ENCODE measurements around the gene OGA. TPM values are rescaled to one million over a fixed set of nuclear protein-coding genes. Genes with fewer than 3 reads are reported as not detected.

OGA gene
- total RNA-seq, 1 donor from 2014 or later, result 96.4 TPM

GRCh38 chr10:101816913-101817336, 1.3 kb downstream of the OGA start:
- peak overlapping the region; percentile 95 for H3K4me3 ChIP-seq (ENCODE audit: low read depth, low read length)
- TF ChIP-seq, protein P1, sequence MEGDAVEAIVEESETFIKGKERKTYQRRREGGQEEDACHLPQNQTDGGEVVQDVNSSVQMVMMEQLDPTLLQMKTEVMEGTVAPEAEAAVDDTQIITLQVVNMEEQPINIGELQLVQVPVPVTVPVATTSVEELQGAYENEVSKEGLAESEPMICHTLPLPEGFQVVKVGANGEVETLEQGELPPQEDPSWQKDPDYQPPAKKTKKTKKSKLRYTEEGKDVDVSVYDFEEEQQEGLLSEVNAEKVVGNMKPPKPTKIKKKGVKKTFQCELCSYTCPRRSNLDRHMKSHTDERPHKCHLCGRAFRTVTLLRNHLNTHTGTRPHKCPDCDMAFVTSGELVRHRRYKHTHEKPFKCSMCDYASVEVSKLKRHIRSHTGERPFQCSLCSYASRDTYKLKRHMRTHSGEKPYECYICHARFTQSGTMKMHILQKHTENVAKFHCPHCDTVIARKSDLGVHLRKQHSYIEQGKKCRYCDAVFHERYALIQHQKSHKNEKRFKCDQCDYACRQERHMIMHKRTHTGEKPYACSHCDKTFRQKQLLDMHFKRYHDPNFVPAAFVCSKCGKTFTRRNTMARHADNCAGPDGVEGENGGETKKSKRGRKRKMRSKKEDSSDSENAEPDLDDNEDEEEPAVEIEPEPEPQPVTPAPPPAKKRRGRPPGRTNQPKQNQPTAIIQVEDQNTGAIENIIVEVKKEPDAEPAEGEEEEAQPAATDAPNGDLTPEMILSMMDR (IDR thresholded peaks at IDR 0.05; ENCODE audit: insufficient read depth, low read length, severe bottlenecking), result no peak

DNA sequence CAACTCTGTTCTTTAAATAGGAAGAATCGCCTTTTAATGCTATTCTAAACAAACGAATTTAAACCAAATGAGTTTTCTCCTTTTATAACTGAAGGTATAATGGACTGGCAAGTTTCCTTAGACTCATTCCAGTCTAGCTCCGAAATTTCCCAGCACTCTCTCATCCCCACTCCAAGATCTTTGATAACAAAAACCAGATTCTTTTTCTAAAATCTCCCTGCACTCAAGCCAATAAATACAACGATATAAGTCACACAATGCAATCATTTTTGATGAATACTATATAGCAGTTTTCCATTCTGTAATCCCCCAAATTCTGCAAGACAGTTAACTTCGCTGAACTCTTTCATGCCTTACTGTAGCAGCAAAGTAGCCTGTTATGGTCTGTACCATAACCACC, 1.9 kb downstream of the OGA start:
- no peak for FAIRE-seq
- TF ChIP-seq, protein P1 (IDR thresholded peaks at IDR 0.05; ENCODE audit: insufficient read depth, low read length, severe bottlenecking), result no peak
- H3K27me3 ChIP-seq (ENCODE audit: control insufficient read depth, insufficient read depth, low read length), result no peaks in the 10 kb centered on the region
- H3K36me3 ChIP-seq (ENCODE audit: control insufficient read depth, insufficient read depth, low read length), result peaks cover 6% of the 10 kb centered on the region
- no peak for DNase-seq (ENCODE audit: low read depth)
- H3K4me3 ChIP-seq (ENCODE audit: low read depth, low read length), result peak overlapping the region; percentile 95

More at GRCh38 chr10:101816913-101817336, 1.3 kb downstream of the OGA start:
- no peaks in the 10 kb centered on the region for H3K27me3 ChIP-seq (ENCODE audit: control insufficient read depth, insufficient read depth, low read length)
- H3K36me3 ChIP-seq (ENCODE audit: control insufficient read depth, insufficient read depth, low read length), result peaks cover 6% of the 10 kb centered on the region
- FAIRE-seq (no peak), DNase-seq (ENCODE audit: low read depth) (no peak)

DNA sequence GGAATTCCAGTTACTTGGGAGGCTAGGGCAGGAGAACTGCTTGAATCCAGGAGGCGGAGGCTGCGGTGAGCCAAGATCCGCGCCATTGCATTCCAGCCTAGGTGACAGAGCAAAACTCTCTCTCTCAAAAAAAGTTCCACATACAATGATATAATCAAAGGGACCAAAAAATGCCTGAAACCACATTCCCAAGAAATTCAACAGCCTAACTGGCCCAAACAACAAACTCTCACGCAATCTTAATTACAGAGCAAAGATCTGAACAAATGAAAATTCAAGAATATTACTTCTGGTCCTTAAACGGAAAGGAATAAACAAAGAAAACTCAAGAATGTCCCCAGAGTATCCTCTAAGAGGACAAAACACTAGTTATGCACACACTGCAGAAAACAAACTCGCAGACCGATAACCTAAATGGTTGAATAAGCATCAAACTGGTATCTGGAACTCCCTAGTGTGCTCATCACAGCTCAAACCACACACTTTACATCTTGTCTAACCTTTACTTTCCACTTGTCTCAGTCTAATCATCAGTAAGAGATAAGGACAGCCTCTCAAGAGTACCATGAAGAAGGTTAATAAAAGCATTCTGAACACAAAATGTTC, 3.7 kb downstream of the OGA start:
- FAIRE-seq, result no peak

GRCh38 chr10:101812606-101813005, 5.6 kb downstream of the OGA start:
- TF ChIP-seq, protein P1 (IDR thresholded peaks at IDR 0.05; ENCODE audit: insufficient read depth, low read length, severe bottlenecking), result no peak
- no peak overlapping the region for H3K4me3 ChIP-seq (ENCODE audit: low read depth, low read length)
- no peaks in the 10 kb centered on the region for H3K27me3 ChIP-seq (ENCODE audit: control insufficient read depth, insufficient read depth, low read length)
- no peak for FAIRE-seq
- H3K36me3 ChIP-seq (ENCODE audit: control insufficient read depth, insufficient read depth, low read length), result peaks cover 11% of the 10 kb centered on the region
- DNase-seq (ENCODE audit: low read depth), result no peak

More for the DNA sequence above, 3.7 kb downstream of the OGA start:
- peaks cover 6% of the 10 kb centered on the region for H3K36me3 ChIP-seq (ENCODE audit: control insufficient read depth, insufficient read depth, low read length)
- no peaks in the 10 kb centered on the region for H3K27me3 ChIP-seq (ENCODE audit: control insufficient read depth, insufficient read depth, low read length)
- no peak for DNase-seq (ENCODE audit: low read depth)
- TF ChIP-seq, protein P1 (IDR thresholded peaks at IDR 0.05; ENCODE audit: insufficient read depth, low read length, severe bottlenecking), result no peak
- H3K4me3 ChIP-seq (ENCODE audit: low read depth, low read length), result peak overlapping the region; percentile 95

DNA sequence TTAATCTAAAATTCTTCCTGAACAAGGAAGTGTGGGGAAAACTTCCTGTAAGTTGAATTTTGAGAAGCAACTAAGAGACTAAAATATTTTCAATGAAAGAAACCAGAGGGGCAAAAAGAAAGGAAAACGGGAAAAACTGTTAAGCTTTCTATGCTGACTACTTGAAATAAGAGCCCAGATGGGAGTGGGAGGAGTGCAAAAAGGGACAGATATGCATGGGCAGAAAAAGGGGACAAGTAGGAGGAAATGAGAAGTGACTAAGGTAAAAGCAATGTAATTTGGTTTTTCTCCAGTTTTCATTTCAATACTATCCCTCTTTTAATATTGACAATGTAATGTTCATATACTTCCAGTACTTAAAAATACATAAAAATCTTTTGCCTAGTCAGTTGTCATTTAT, 11.1 kb downstream of the OGA start:
- TF ChIP-seq, protein P1 (IDR thresholded peaks at IDR 0.05; ENCODE audit: insufficient read depth, low read length, severe bottlenecking), result no peak
- no peak for DNase-seq (ENCODE audit: low read depth)
- Histone ChIP-seq H3K27me3 (ENCODE audit: control insufficient read depth, insufficient read depth, low read length) (no peaks in the 10 kb centered on the region), H3K36me3 (ENCODE audit: control insufficient read depth, insufficient read depth, low read length) (peaks cover 17% of the 10 kb centered on the region), H3K4me3 (ENCODE audit: low read depth, low read length) (no peak overlapping the region)
- FAIRE-seq, result no peak

DNA sequence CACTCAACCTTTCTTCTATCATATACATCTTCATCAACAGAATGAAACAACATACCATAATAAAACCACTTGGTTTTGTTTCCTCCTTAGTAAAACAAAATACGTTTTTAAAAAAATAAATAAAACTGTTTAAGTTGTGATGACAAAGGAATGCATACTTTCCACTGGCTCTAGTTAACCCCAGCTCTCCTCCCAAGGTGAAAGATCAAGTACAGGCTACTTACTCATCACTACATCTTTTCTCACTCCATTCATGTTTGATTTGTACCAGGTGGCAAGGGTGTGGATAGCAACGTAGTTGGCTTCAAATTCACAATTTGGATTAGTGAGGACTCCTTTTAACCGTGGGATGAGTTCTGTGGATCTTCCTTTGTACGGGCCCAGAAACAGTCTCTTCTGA, 14.7 kb downstream of the OGA start:
- no peaks in the 10 kb centered on the region for H3K27me3 ChIP-seq (ENCODE audit: control insufficient read depth, insufficient read depth, low read length)
- no peak for DNase-seq (ENCODE audit: low read depth)
- no peak for FAIRE-seq
- H3K4me3 ChIP-seq (ENCODE audit: low read depth, low read length), result no peak overlapping the region
- peaks cover 20% of the 10 kb centered on the region for H3K36me3 ChIP-seq (ENCODE audit: control insufficient read depth, insufficient read depth, low read length)
- TF ChIP-seq, protein P1 (IDR thresholded peaks at IDR 0.05; ENCODE audit: insufficient read depth, low read length, severe bottlenecking), result no peak
